HG02610 (cell line): ENCODE measurements around the gene SEBOX.

Experiments used
- ATAC-seq: cut with Tn5 transposase; IDR thresholded peaks from one replicate; pipeline ENCODE4 v1.9.1; 2021; ENCODE audit warnings: mild to moderate bottlenecking, moderate library complexity; ENCODE audit not compliant: unreplicated experiment

Gene SEBOX

DNA sequence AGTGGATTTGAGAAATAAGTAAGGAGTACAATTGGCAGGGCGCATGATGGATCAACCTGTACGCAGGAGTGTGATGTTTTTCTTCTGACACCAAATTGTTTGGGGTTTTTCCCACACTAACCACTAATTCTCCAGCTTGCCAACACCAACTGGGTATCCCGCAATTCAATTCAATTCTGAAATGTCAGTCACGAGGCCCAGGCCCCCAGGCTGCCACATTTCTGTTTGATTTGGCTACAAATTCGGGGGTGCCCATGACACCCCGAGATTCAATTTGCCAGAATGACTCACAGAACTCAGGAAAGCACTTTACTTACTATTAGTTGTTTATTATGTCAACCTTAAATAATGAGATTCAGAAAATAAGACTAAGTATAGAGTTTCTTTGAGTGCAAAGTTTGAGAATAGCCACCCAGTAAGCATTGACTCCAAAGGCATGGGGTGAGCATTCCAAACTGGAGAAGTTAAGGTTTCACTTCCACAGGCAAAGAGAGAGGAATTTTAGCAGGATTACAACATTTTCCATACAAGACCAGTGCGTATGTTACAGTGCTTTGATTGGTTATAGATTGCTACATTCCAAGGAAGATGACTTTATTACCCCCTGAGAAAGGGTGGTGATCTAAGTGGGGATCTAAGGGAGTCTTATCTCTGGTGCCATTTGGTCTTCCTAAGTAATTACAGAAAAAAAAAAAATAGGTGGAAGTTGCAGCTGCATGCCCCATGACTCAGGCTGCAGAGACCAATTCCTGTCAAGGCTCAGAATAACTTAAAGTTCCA is 29.5 kb upstream of the SEBOX start:
- ATAC-seq: no peak

DNA sequence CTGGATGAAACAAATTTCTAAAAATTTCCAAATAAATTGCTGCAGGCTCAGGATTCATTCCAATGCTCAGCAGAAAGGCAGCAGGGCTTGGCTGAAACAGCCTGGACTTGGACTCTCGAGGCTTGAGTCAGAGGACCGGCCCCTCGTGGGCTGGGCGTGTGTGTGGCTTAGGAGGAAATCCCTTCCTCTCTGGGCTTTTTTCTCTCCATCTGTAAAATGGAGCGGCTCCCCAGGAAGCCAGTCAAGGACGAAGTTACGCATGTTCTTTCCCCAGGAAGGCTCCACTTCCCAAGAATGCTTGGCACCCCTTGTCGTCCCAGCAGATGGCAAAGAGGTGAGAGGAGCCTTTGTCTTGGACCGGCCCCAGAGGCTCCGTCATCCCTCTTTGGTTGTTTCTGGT is 27.5 kb upstream of the SEBOX start:
- ATAC-seq: no peak

DNA sequence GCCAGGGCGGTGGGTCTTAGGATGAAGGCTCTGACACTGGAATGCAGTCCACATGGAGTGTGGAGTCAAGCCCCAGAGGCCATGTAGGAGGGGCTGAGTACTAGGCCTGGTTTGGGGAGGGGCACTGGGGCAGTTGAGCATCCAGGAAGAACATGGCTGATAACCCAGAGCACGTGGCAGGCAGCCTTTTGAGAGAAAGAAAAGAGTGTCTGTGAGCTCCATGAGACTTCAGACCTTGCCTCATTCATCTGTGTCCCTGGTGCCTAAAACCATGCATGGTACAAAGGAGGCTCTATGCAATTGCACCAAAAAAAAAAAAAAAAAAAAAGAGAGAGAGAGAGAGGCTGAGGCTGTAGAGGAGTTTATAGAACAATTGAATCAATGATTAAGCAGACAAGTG is 26.4 kb upstream of the SEBOX start:
- ATAC-seq: no peak

DNA sequence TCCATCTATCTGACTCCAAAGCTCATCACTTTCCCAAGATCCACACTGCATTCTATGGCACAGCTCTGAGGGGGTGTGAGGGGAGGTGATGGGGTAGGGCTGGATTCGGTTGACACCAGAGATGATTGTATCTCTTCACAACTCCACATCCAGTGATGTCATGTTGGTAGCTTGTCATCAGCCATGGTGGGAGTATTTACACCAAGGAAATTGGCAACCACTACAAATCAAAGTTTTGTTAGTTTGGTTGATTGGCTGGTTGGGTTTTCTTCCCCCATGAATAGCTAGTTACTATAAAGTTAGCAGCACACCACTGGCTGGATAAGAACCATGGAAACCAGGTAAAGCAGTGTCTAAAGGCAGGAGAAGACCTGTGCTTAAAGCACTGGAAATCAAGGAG is 26.0 kb upstream of the SEBOX start:
- ATAC-seq: no peak

DNA sequence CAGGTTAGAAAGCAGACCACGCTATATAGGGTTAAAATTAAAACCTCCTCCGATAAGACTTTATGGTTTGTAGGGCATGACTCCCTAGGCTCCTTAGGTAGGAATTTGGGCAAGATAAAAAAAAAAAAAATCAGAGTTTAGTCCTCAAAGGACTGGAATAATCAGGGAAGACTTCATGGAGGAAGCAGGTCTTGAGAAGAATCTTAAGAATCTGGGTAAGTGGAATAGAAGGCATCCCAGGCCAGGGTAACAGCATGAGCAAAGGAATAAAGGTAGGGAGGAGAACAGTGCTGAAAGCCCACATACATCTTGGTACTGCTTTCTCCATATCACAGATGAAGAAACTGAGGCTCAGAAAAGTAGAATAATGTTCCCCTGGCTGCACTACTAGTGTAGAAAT is 25.6 kb upstream of the SEBOX start:
- ATAC-seq: no peak

DNA sequence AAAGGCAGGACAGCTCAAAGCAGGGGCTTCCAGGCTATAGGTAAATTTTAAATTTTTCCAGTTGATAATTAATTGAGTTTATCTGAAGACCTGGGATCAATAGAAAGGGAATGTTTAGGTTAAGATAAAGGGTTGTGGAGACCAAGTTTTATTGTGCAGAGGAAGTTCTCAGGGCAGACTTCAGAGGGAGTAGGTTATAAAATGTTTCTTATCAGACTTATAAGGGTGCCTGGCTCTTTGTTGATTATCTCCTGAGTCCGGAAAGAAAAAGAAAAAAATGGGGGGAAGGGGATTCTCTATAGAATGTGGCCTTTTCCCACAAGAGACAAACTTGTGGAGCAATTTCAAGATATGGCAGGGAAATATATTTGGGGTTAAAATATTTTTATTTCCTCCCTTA is 25.1 kb upstream of the SEBOX start:
- no peak for ATAC-seq

DNA sequence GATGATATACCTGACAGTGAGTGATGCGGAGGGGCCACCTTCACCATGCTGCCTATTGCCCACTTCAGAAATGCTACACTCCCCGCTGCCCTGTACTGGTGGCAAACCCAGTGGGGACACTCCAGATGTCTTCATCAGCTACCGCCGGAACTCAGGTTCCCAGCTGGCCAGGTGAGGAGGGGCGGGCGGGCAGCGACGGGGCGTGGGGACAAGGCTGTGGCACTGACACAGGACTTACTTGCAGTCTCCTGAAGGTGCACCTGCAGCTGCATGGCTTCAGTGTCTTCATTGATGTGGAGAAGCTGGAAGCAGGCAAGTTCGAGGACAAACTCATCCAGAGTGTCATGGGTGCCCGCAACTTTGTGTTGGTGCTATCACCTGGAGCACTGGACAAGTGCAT is 23.1 kb upstream of the SEBOX start:
- ATAC-seq: no peak

DNA sequence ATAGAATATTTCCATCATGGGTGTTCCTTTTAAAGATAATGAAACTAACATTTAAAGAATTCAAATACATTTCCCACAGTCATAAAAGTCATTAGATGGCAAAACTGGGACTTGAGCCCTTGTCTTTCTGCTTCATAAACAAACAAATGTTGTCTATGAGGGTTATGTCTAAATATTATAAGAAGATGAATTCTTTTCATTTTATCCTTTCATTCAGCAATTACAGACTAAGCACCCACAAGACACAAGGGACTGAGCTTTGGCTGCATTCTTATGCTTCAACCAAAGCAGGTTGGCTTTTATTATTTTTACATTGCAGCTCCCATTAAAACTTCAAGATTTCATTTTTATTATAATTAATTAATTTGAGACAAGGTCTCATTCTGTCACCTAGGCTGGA is 21.4 kb upstream of the SEBOX start:
- ATAC-seq: no peak

DNA sequence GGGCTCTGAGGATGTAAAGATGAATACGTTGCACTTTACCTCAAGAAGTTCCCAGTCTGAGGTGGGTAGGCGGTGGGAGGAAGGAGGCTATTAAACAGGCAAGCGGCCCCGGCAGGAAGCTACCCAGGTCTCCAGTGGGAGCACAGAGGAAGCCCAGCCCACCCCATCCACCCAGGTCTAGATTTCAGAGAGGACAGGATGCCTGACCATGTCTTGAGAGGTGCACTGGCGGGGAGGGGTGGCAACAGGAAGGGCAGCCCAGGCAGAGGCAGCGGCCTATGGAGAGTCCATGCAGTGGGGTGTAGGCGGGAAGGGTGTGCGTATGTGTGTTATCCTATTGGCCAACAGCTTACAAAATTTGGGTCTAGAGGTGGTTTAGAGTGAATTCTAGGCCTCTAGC is 20.4 kb upstream of the SEBOX start:
- ATAC-seq: no peak

DNA sequence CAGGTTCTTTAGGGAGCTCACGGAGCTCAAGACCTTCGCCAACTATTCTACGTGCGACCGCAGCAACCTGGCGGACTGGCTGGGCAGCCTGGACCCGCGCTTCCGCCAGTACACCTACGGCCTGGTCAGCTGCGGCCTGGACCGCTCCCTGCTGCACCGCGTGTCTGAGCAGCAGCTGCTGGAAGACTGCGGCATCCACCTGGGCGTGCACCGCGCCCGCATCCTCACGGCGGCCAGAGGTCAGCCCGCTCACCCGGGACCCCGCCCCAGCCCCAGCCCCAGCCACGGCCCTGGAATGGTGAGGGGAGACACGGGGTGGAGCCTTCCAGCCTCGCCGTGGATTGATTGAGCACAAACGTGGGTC is 20.0 kb upstream of the SEBOX start:
- no peak for ATAC-seq

DNA sequence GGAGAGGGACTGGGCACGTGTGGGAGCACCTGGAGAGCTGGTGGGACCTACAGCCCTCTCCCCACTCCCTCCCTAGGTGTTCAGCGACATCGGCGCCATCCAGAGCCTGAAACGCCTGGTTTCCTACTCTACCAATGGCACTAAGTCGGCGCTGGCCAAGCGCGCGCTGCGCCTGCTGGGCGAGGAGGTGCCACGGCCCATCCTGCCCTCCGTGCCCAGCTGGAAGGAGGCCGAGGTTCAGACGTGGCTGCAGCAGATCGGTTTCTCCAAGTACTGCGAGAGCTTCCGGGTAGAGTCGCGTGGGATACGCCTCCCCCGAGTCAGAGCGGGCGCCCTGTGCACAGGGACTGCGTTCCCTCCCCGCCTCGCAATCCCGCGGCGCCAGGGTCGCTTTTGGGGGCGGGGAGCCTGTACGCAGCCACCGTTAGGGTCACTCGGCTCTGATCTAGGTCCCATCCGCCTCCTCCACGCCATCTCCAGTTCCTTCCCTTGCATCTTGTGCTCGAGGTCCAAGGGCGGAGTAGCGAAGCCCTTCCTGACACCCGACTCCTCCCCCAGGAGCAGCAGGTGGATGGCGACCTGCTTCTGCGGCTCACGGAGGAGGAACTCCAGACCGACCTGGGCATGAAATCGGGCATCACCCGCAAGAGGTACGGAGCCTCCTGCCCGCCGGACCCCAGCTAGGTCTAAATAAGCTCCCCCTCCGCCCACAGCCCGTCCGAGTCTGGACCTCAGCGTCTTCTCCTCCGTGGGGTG is 19.5 kb upstream of the SEBOX start:
- peak; percentile 75 for ATAC-seq

DNA sequence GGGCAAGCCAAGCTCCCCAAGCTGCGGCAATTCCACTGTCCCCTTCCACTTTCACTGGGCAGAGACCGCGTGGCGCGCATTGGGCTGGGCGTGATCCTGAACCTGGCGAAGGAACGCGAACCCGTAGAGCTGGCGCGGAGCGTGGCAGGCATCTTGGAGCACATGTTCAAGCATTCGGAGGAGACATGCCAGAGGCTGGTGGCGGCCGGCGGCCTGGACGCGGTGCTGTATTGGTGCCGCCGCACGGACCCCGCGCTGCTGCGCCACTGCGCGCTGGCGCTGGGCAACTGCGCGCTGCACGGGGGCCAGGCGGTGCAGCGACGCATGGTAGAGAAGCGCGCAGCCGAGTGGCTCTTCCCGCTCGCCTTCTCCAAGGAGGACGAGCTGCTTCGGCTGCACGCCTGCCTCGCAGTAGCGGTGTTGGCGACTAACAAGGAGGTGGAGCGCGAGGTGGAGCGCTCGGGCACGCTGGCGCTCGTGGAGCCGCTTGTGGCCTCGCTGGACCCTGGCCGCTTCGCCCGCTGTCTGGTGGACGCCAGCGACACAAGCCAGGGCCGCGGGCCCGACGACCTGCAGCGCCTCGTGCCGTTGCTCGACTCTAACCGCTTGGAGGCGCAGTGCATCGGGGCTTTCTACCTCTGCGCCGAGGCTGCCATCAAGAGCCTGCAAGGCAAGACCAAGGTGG is 16.3 kb upstream of the SEBOX start:
- ATAC-seq: no peak

DNA sequence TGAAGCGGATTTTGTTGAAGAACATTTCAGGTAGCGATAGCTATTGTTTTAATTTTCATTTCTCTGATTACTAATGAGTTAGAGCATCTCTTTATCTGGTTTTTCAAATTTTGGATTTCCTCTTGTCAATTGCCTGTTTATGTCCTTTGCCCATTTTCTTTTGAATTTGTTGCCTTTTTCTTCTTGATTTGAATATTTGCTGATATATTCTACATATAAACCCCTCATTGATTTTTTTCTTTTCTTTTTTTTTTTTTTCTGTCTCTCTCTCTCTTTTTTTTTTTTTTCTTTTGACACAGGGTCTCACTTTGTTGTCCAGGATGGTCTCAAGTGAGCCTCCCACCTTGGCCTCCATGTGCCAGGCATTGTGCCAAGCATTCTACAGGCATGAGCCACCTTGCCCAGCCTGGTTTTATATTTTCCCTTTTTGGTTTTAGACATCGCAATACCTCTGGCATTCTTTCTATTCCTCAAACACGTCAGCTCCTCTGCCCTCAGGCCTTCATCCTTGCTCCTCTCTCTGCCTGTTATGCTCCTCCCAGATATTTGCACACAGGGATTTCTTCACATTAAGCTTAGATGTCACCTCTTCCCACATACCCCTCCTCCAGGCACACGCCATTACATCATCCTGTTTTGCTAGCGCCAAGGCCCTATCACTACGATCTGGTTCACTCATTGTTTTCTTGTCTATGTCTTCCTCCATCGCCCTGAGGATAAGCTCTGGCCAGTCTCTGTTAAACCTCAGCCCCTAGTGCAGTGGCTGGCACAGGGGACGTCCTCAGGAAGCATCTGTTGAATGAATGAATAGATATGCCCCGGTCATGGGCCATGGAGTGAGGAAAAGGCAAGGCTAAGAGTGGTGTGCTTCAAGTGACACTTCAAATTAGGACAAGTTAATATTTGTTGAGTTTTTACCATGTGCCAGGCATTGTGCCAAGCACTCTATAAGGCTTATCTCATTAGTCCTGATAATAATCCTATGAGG is 15.1 kb upstream of the SEBOX start:
- ATAC-seq: no peak

DNA sequence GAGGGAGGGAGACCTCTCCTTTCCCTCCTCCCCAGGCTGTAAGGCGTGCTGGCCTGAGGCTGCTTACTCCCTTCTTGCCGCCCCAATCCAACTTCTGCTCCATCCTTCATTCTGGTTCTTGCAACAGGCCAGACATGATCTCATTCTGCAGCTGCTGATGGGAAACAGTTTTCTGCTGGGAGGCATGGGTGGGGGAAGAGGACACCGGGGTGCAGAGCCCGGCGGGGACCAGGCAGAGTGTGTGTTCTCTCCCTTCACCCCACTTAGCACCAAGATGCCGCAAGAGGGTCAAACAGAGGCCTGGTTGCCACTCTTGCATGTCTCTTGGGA is 7.9 kb upstream of the SEBOX start:
- no peak for ATAC-seq

DNA sequence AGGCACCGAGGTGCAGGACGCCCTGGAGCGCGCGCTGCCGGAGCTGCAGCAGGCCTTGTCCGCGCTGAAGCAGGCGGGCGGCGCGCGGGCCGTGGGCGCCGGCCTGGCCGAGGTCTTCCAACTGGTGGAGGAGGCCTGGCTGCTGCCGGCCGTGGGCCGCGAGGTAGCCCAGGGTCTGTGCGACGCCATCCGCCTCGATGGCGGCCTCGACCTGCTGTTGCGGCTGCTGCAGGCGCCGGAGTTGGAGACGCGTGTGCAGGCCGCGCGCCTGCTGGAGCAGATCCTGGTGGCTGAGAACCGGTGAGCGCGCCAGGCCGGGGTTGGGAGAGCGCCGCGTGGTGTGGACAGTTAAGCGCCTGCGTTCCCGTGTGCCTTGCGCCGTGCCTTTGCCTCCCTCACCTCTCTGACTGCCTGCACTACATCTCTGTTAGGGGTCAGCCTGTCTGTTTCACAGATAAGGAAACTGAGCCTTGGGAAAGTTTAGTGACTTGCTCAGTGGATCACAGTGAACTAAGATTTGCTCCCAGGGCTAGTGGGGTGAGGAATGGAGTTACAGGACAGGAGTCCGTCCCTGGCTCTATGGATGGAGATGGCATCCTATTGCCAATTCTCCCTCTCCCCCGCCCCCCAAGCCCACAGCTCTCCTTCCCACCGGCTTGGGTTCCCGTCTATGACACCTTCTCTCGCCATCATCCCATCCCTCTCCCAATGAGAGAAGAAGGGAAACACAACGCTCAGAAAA is 7.4 kb upstream of the SEBOX start:
- ATAC-seq: peak; percentile 14

DNA sequence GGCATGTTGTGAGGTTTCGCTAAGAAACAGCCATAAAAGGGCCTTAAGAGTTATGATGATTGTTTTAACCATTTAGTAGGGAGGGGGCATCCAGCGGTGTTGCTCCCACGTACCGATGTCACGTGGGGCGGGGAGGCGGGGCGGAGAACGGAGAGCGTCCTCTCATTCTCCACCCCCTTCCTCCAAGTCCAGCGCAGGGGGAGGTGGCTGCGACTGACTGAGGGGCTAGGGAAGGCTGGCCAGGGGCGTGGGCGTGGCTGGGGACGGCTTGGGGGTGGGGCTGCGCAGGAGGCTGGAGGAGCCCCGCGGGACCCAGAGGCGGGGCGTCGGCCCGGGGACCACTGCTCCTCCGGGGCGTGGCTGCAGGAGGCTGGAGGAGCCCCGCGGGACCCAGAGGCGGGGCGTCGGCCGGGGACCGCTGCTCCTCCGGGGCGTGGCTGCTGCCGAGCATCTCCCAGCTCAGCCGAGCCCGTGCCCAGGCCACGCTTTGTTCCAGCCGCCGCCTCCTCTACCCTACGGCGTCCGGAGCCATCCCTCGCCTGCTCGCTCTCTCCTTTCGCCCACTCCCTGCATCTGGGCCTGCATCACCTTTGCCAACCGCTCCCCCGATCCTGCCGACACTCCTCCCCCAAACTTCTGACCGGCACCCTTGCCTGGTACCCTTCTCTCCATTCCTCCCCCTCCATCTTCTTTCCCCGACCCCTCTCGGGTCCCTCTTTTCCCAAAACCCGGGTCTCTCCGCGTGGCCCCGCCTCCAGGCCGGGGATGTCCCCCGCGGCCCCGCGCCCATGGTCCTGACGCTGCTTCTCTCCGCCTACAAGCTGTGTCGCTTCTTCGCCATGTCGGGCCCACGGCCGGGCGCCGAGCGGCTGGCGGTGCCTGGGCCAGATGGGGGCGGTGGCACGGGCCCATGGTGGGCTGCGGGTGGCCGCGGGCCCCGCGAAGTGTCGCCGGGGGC is 6.5 kb upstream of the SEBOX start, which contains the start of gene SARM1:
TSS of gene SARM1 (plus strand) at position 450 of the 958 bp plus-strand sequence. CDS start at position 789, 339 bp downstream.
- ATAC-seq: peak; percentile 70

DNA sequence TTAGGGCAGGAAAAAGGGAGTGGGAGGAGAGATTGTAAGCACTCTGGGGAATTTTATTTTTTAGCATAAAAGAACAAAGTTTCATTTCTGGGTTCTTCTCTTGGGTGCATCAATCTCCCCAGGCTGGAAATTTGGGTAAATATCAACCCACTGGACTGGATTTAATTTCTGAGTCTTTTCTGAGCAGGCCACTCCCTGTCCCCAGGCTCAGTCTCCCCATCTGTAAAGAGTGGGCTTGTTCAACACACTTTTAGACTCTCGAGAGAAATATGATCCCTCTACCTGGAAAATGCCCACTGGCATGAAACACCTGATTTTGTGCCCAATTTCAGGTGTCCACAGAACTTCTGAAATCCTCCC is 5.7 kb upstream of the SEBOX start:
- no peak for ATAC-seq

DNA sequence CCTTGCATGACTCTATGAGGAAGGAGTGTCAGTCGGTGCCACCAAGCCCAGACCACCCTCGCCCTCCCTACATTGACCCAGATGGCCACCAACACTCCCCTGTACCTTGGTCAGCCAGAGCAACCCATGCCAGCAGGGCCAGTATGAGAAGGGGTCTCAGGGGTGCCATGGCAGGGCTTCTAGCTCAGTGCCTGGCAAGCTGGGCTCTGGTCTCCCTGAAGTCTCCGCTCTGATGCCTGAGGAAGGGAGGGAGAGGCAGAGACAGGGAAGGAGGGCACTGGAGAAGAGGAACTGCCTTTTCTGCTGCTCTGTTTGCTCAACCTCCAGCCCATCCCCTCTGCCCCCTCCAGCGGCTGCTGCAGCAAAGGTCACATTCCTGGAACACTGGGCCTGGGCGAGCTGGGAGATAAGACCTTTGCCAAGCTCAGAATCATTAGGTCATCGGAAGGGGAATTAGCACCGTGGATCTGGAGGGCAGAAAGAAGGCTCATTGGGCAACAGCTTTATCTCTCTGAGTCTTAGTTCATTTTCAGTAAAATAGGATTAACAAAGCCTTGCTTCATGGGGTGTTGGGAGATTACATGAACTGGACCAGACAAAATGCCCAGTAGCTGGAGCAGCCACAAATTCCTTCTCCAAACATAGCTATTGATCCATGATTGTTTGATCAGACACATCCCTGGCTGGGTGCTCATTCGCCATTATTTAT is 5.2 kb upstream of the SEBOX start, which contains the start of gene VTN:
TSS of gene VTN (minus strand) at position 273 of the 709 bp plus-strand sequence. CDS start at position 169, 104 bp downstream.
- ATAC-seq: no peak
